Stimulated activated CD8-positive, alpha-beta memory T cell treated with anti-CD3 and anti-CD28 coated beads, Interleukin-4, amount 100 ng/mL, for 1 hour (primary cell): ENCODE measurements around the gene ENO3.
A peak's percentile ranks its signal among the peaks of the same experiment; 100 is the strongest.

Experiments used
- DNase-seq, 2 donors: peaks; one replicate each; pipeline ENCODE4 v3.0.0-alpha.2; 2020; ENCODE audit warnings: low read depth in 2 of 2, low spot score in 1 of 2

Gene ENO3

GRCh38 chr17:4972752-4973151 lies 21.8 kb downstream of the ENO3 start:
- no peak for DNase-seq

GRCh38 chr17:4973256-4974114 lies 22.6 kb downstream of the ENO3 start:
- DNase-seq, result no peak

GRCh38 chr17:4974115-4974670 lies 23.3 kb downstream of the ENO3 start:
- no peak for DNase-seq

- DNase-seq, result no peak
Observed at GRCh38 chr17:4978726-4979125, 27.8 kb downstream of the ENO3 start.

GRCh38 chr17:4980644-4981216 lies 29.8 kb downstream of the ENO3 start:
- no peak for DNase-seq

- no peak for DNase-seq
Observed at GRCh38 chr17:4982305-4982704, 31.4 kb downstream of the ENO3 start.

- no peak for DNase-seq
Observed at GRCh38 chr17:4986403-4986802, 35.5 kb downstream of the ENO3 start.

GRCh38 chr17:4986951-4987766 lies 36.2 kb downstream of the ENO3 start, which contains the start of gene CAMTA2:
Gene CAMTA2 (minus strand): TSS chr17:4987675. CDS start chr17:4986222, 1,453 bp downstream.
- DNase-seq, result peak; percentile 75 to 77

GRCh38 chr17:4987767-4988567 lies 37.0 kb downstream of the ENO3 start:
- no peak for DNase-seq

- DNase-seq, result no peak
Observed at GRCh38 chr17:4994081-4994595, 43.2 kb downstream of the ENO3 start.

- peak; percentile 73 to 84 for DNase-seq
Observed at GRCh38 chr17:4997302-4998026, 46.5 kb downstream of the ENO3 start, which contains the start of the genes INCA1 and KIF1C. Gene INCA1 (minus strand): TSS chr17:4997522. CDS start chr17:4994437, 3,085 bp downstream. Gene KIF1C (plus strand): TSS chr17:4997950. CDS start chr17:5000247, 2,297 bp downstream.

GRCh38 chr17:4998027-4998731 lies 47.3 kb downstream of the ENO3 start:
- no peak for DNase-seq

GRCh38 chr17:4998732-4999429 lies 48.0 kb downstream of the ENO3 start:
- DNase-seq, result no peak

- no peak for DNase-seq
Observed at GRCh38 chr17:4999430-5000093, 48.6 kb downstream of the ENO3 start.

GRCh38 chr17:5000237-5000639 lies 49.3 kb downstream of the ENO3 start:
- DNase-seq, result no peak

GRCh38 chr17:5002121-5002788 lies 51.3 kb downstream of the ENO3 start:
- no peak for DNase-seq

- no peak for DNase-seq
Observed at GRCh38 chr17:5003214-5003867, 52.4 kb downstream of the ENO3 start.
